ENCODE results near the gene KREMEN2. TPM values are rescaled to one million over a fixed set of nuclear protein-coding genes. Genes with fewer than 3 reads are reported as not detected.

The KREMEN2 gene
- polyA plus RNA-seq, 3 donors: 0.09 TPM; not detected in 2

DNA sequence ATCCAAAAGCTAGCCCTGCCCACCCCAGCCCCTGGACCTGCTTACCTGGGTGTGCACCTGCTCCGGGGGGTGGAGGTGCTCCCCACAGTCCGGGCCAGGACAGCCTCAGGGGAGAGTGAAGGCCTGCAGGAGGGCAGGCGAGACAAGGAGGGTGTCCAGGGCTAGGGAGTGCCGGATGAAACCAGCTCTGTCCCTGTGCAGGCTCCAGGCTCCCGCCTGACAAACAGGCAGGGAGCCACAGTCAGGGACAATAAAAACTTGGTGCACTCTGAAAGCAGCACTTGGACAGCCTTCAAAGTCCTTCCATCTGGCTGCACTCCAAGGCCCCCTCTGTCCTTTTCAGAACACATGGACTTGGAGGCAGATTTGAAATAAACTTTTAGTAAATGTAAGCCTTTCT is 9.0 kb downstream of the KREMEN2 start:
- peaks cover 6 to 7% (median 7%) of the 10 kb centered on the region in 3 donors for H3K27me3 Mint-ChIP-seq (ENCODE audit: low read depth in 3 of 3)
- intact Hi-C loops (cut with micrococcal nuclease): no loop called here
- H3K27ac Mint-ChIP-seq: peak overlapping the region in 1 of 7 donors; percentile 80
- Histone ChIP-seq H3K9ac (ENCODE audit: insufficient read depth, low read length, poor library complexity, severe bottlenecking) (no peak overlapping the region), H4K20me1 (ENCODE audit: insufficient read depth, low read length) (peaks cover 29% of the 10 kb centered on the region), H3K79me2 (ENCODE audit: insufficient read depth, low read length) (peaks cover 23% of the 10 kb centered on the region), H3K9me3 (replicated peaks in 1 of 2; ENCODE audit: control insufficient read depth in 1 of 2, insufficient read depth in 1 of 2, low read length in 2 of 2) (no peaks in the 10 kb centered on the region), H3K36me3 (replicated peaks in 1 of 2; ENCODE audit: control insufficient read depth in 1 of 2, insufficient read depth in 2 of 2, low read length in 2 of 2) (peaks cover 20 to 31% of the 10 kb centered on the region in 2 donors), H3K27me3 (ENCODE audit: control insufficient read depth in 2 of 2, insufficient read depth in 2 of 2, low read length in 2 of 2) (peaks cover under 1 to 6% of the 10 kb centered on the region in 2 donors), H2AFZ (ENCODE audit: insufficient read depth, low read depth, low read length, poor library complexity, severe bottlenecking) (no peak overlapping the region), H3K4me1 (ENCODE audit: control insufficient read depth in 1 of 2, insufficient read depth in 2 of 2, low read length in 2 of 2) (peaks cover 19 to 29% of the 10 kb centered on the region in 2 donors), H3K4me2 (replicated peaks; ENCODE audit: extremely low read depth, low read length, poor library complexity, severe bottlenecking) (no peak overlapping the region), H3K27ac (ENCODE audit: low read depth in 1 of 2, low read length in 2 of 2) (no peak overlapping the region), H3K4me3 (replicated peaks in 1 of 3; ENCODE audit: low read depth in 2 of 3, low read length in 3 of 3) (no peak overlapping the region)
- no peak overlapping the region for H3K4me3 Mint-ChIP-seq
- peaks cover 25% of the 10 kb centered on the region for H3K4me1 Mint-ChIP-seq
- H3K9me3 Mint-ChIP-seq: peaks cover 0 to 5% (median 2%) of the 10 kb centered on the region in 7 donors
- WGBS (ENCODE audit: insufficient coverage): 100% methylated on average over 3 of the region's 5 CpGs
- TF ChIP-seq, protein P1, sequence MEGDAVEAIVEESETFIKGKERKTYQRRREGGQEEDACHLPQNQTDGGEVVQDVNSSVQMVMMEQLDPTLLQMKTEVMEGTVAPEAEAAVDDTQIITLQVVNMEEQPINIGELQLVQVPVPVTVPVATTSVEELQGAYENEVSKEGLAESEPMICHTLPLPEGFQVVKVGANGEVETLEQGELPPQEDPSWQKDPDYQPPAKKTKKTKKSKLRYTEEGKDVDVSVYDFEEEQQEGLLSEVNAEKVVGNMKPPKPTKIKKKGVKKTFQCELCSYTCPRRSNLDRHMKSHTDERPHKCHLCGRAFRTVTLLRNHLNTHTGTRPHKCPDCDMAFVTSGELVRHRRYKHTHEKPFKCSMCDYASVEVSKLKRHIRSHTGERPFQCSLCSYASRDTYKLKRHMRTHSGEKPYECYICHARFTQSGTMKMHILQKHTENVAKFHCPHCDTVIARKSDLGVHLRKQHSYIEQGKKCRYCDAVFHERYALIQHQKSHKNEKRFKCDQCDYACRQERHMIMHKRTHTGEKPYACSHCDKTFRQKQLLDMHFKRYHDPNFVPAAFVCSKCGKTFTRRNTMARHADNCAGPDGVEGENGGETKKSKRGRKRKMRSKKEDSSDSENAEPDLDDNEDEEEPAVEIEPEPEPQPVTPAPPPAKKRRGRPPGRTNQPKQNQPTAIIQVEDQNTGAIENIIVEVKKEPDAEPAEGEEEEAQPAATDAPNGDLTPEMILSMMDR (IDR thresholded peaks at IDR 0.05): no peak
- H3K36me3 Mint-ChIP-seq: peaks cover 12 to 28% of the 10 kb centered on the region in 2 donors
- DNase-seq: no peak

DNA sequence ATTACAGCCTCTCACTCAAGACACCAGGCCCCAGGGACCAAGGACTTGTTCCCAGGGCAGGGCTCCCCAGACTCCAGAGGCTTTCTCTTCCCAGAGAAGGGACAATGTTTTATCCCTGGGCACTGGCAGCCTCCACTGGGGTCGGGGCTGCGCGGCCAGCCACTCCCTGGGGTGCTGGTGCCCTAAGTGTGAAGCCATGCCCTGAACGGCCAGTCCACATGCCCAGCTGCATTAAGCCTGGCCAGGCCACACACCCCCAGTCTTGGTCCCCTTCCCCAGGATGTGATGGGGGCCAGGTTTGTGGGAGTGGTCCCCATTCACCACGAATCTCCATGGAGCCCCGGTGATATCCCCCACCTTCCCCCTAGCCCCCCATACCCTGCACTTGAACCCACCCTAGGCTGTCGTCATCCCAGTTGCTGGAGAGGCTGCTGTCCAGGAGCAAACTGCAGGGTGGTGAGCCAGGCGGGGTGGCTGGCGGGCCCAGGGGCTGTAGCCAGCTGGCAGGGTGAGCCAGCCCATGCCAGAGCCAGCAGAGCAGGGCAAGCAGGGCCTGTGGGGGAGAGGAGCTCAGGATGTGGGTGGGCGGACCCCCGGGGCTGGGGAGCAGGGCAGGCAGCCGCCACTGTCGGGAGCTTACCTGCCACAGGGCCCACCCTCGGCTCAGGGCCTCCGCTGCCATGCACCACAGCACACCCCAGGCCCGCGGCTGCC is 9.7 kb downstream of the KREMEN2 start:
- no peak overlapping the region for H3K27ac Mint-ChIP-seq
- DNase-seq: no peak
- Histone ChIP-seq H3K9me3 (replicated peaks in 1 of 2; ENCODE audit: control insufficient read depth in 1 of 2, insufficient read depth in 1 of 2, low read length in 2 of 2) (no peaks in the 10 kb centered on the region), H3K4me2 (replicated peaks; ENCODE audit: extremely low read depth, low read length, poor library complexity, severe bottlenecking) (no peak overlapping the region), H4K20me1 (ENCODE audit: insufficient read depth, low read length) (peaks cover 23% of the 10 kb centered on the region), H3K27ac (ENCODE audit: low read depth in 1 of 2, low read length in 2 of 2) (no peak overlapping the region), H3K36me3 (replicated peaks in 1 of 2; ENCODE audit: control insufficient read depth in 1 of 2, insufficient read depth in 2 of 2, low read length in 2 of 2) (peaks cover 20 to 31% of the 10 kb centered on the region in 2 donors), H3K4me3 (replicated peaks in 1 of 3; ENCODE audit: low read depth in 2 of 3, low read length in 3 of 3) (no peak overlapping the region), H3K27me3 (ENCODE audit: control insufficient read depth in 2 of 2, insufficient read depth in 2 of 2, low read length in 2 of 2) (no peaks in the 10 kb centered on the region), H3K9ac (ENCODE audit: insufficient read depth, low read length, poor library complexity, severe bottlenecking) (no peak overlapping the region), H3K79me2 (ENCODE audit: insufficient read depth, low read length) (peaks cover 23% of the 10 kb centered on the region), H3K4me1 (ENCODE audit: control insufficient read depth in 1 of 2, insufficient read depth in 2 of 2, low read length in 2 of 2) (peaks cover 12 to 23% of the 10 kb centered on the region in 2 donors), H2AFZ (ENCODE audit: insufficient read depth, low read depth, low read length, poor library complexity, severe bottlenecking) (no peak overlapping the region)
- H3K9me3 Mint-ChIP-seq: no peaks in the 10 kb centered on the region
- peaks cover 0 to 1% (median under 1%) of the 10 kb centered on the region in 3 donors for H3K27me3 Mint-ChIP-seq (ENCODE audit: low read depth in 3 of 3)
- no peak overlapping the region for H3K4me3 Mint-ChIP-seq
- TF ChIP-seq, protein P1 (IDR thresholded peaks at IDR 0.05): no peak
- intact Hi-C loops (cut with micrococcal nuclease): no loop called here
- peaks cover 10 to 27% of the 10 kb centered on the region in 2 donors for H3K36me3 Mint-ChIP-seq
- 94% methylated on average over 14 of the region's 17 CpGs for WGBS (ENCODE audit: insufficient coverage)
- H3K4me1 Mint-ChIP-seq: peaks cover 22% of the 10 kb centered on the region
